Measurements from ENCODE around the gene ZNF550. TPM values are rescaled to one million over a fixed set of nuclear protein-coding genes. Genes with fewer than 3 reads are reported as not detected.

ZNF550 gene
- total and polyA plus RNA-seq, 2 of the 13 experiments (the other 11 are each of a cell fraction or from before 2014, with no cell fraction given), result 8.6 to 9.1 TPM

GRCh38 chr19:57527136-57527881 is 32.4 kb downstream of the ZNF550 start, which contains the start of gene ZNF549 (continued):
- TF ChIP-seq ZNF280D (CRISPR knock-in tag; IDR thresholded peaks at IDR 0.05), result no peak
- peak; percentile 17; the same call in 1 of the 2 replicates for TF ChIP-seq NRL (CRISPR knock-in tag; IDR thresholded peaks at IDR 0.05; ENCODE audit: borderline replicate concordance)
- TF ChIP-seq ZFP36 (IDR thresholded peaks at IDR 0.05; ENCODE audit: borderline replicate concordance, low read depth, low read length, partially characterized antibody), result no peak
- 0 out of 2 replicates have a peak, but pooled peaks have one; percentile 85 for TF ChIP-seq ZNF430 (CRISPR knock-in tag; IDR thresholded peaks at IDR 0.05)
- TF ChIP-seq TFDP1 (CRISPR knock-in tag; IDR thresholded peaks at IDR 0.05; ENCODE audit: borderline replicate concordance), result peak; percentile 70; the same call in 1 of the 2 replicates
- no peak for TF ChIP-seq NFIB (CRISPR knock-in tag; IDR thresholded peaks at IDR 0.05; ENCODE audit: borderline replicate concordance)
- 0 out of 2 replicates have a peak, but pooled peaks have one; percentile 33 for TF ChIP-seq ZNF800 (CRISPR knock-in tag; IDR thresholded peaks at IDR 0.05)
- TF ChIP-seq ZNF782 (CRISPR knock-in tag; IDR thresholded peaks at IDR 0.05; ENCODE audit: borderline replicate concordance), result 0 out of 2 replicates have a peak, but pooled peaks have one; percentile 25
- 0 out of 2 replicates have a peak, but pooled peaks have one; percentile 17 for TF ChIP-seq CTCF (CRISPR knock-in tag; IDR thresholded peaks at IDR 0.05)
- TF ChIP-seq KLF9 (CRISPR knock-in tag; IDR thresholded peaks at IDR 0.05; ENCODE audit: low read depth), result no peak
- TF ChIP-seq MLXIP (CRISPR knock-in tag; IDR thresholded peaks at IDR 0.05; ENCODE audit: borderline replicate concordance), result no peak
- no peak for TF ChIP-seq ZFP37 (CRISPR knock-in tag; IDR thresholded peaks at IDR 0.05; ENCODE audit: borderline replicate concordance)
- peak; percentile 44; the same call in 1 of the 2 replicates for TF ChIP-seq FOXO1 (CRISPR knock-in tag; IDR thresholded peaks at IDR 0.05)
- no peak for TF ChIP-seq HMG20B (CRISPR knock-in tag; conservative IDR thresholded peaks at IDR 0.05)
- TF ChIP-seq ZKSCAN8 (CRISPR knock-in tag; IDR thresholded peaks at IDR 0.05; ENCODE audit: borderline replicate concordance), result 0 out of 2 replicates have a peak, but pooled peaks have one; percentile 39

Data from HepG2 (cell line).